ENCODE results near the gene RAB8B.

RAB8B gene

DNA sequence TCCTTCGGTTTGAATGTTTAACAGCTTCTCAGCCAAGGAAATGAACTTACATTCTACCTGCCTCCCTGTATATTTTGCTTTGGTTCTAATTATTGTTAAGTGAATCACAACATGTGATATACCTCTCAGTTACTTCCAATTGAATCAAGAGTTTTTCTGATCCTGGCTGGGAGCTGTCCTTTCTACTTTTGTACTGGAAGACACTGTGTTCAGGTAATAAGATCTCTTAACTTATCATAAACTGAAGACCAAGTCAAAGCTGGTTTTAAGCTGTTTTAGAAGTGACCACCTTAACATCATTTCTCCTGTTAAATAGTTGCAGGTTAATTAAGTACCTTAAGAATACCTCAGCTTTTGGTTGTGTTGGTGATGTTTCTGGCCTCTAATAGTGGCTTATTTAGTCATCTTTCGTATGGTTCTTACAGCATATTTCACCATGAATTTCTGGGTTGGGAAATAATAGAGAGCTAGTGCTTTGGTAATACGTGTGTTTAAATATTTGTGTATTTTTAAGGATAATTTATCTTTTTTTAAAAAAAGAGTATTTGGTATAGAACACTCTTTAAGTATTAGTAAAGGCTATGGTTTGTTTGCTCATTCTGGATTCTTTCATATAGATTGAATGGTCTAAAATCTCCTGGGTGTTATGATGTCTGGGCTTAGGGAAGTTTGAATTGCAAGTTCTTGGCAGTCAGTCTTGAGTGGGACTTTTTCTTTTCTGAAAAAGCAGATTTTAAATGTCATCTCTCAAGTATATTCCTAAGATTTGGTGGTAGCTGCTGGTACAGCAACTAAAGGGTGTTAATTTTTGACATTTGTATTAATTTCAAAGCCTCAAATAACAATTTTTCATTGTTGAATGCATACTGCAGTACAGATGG is 1.6 kb downstream of the RAB8B start:
- DNase-seq, result peak; percentile 42 to 78
- TF ChIP-seq GATA1 (IDR thresholded peaks at IDR 0.05; ENCODE audit: low read depth, low read length) (no peak), POLR2A (IDR thresholded peaks at IDR 0.05; ENCODE audit: low read length) (no peak)

DNA sequence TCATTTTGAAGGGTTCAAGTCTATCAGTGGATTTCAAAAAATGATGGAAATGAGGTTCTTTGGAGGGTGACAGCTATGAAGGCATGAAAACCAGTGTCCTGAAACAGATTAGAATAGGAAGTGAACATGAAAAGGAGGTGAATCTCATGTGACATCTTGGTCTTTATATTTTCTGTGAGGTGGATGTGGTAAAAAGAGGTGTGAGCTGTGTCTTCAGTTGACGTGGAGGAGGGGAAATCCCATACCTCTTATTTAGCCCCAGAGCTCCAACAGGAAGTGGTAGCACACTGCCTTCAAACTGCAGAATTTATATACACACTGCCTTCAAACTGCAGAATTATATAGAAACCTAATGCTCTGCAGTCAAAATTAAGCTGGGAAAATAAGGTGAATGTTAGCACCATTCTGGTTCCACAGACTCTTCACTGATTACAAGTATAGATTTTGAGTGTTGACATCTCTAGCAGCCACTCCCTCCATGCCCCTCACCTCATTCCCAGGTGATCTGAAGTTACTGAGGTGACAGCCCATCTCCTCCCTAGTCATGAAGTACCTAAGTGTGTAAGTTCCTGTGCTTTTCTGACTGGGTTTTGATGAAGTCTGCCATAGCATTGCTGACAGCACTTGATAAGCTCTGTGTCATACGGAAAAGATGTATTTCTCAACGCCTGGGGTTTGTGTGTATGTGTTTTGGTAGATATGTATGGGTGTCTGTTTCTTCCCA is 2.7 kb downstream of the RAB8B start:
- DNase-seq, result peak; percentile 93

DNA sequence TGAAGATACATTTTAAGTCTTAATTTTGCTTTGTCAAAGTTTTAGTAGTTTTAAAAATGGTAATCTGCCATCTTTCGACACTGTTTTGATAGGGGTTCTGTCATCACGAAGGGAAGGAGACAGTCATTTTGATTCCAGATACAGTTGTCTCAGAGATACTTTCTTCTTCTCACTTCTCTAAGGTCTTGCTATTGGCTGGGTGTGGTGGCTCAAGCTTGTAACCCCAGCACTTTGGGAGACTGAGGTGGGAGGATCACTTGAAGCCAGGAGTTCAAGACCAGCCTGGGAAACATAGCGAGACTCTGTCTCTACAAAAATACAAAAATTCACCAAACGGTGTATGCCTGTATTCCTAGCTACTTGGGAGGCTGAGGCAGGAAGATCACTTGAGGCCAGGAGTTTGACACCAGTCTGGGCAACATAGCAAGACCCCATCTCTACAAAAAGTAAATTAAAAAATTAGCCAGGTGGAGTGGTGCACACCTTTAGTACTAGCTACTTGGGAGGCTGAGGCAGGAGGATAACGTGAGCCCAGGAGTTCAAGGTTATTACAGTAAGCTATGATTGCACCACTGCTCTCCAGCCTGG is 3.3 kb downstream of the RAB8B start:
- TF ChIP-seq GATA1 (IDR thresholded peaks at IDR 0.05; ENCODE audit: low read depth, low read length) (no peak), POLR2A (IDR thresholded peaks at IDR 0.05; ENCODE audit: low read length) (no peak)
- peak in 1 of 2 experiments; percentile 53 for DNase-seq

More for the DNA sequence above, 2.7 kb downstream of the RAB8B start:
- TF ChIP-seq GATA1 (IDR thresholded peaks at IDR 0.05; ENCODE audit: low read depth, low read length) (no peak), POLR2A (IDR thresholded peaks at IDR 0.05; ENCODE audit: low read length) (peak; percentile 73)

DNA sequence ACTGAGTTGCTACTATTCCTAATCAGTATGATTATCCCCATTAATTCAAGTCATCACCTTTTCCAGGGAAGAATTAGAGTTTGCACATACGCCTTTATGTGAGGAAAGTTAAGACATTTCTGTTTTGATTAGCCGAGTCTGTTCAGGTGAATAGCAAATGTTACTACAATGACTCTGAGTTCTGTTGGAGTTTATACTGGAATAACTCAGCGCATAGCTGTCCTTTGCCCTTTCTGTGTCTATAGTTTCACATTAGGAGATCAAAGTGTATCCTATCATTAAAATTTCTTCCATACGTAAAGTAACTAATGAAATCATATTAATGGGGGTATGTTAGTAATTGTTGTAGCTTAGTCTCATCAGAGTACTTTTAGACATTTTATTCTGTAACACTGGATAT is 4.9 kb downstream of the RAB8B start:
- DNase-seq, result no peak
- TF ChIP-seq GATA1 (IDR thresholded peaks at IDR 0.05; ENCODE audit: low read depth, low read length) (no peak), POLR2A (IDR thresholded peaks at IDR 0.05; ENCODE audit: low read length) (no peak)

DNA sequence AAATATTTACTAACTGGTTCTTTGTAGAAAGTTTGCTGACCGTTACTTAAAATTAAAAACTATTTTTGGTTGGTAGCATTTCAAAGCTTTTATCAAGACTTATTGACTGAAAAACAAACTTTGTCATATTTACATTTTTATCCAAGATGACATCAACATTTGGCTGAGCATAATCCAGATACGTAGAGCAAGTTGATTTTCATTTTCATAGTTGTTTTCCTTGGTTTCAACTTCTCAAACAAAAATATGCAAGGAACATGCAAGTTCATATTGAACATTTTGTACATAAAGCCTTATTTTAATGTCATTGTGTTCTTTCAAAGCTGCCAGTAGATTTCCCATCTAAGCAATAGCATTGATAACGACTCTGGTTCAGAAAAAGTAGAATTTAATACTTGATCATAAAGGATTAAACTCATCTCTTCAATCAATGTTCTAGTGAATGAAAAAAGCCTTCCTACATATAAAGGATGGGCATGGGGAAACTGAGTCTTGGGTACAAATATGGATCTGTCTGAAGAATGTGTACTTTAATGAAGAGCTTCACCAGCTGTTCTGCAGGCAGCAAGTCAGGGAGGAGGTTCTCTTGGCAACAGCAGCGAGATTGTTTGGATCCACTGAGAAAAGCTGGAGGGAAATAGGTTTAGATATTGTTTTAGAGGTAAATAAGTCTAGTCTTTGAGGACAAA is 5.6 kb downstream of the RAB8B start:
- TF ChIP-seq GATA1 (IDR thresholded peaks at IDR 0.05; ENCODE audit: low read depth, low read length) (no peak), POLR2A (IDR thresholded peaks at IDR 0.05; ENCODE audit: low read length) (no peak)
- DNase-seq, result peak in 1 of 2 experiments; percentile 42

DNA sequence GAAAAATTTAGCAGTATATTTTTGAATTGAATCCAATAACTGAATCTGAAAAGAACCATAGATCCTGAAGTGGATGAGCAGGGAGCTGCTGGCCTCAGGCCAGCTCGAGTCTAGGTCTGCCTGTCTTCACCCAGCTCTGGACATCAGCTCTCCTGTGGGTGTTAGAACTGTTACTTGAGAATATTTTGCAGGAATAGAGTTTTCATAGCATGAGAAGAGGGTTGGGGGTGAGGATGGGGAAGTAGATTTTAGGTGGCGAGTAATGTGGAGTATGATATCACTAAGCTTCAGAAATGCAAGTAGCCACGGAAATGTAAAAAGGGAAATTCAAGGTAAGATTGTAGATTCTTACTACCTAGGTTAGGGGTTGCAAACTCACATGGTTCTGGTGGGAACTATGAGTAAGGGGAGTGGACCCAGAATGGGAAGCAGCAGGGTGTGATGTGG is 6.2 kb downstream of the RAB8B start:
- DNase-seq, result peak in 1 of 2 experiments; percentile 46
- TF ChIP-seq GATA1 (IDR thresholded peaks at IDR 0.05; ENCODE audit: low read depth, low read length), result no peak
- no peak for TF ChIP-seq POLR2A (IDR thresholded peaks at IDR 0.05; ENCODE audit: low read length)

DNA sequence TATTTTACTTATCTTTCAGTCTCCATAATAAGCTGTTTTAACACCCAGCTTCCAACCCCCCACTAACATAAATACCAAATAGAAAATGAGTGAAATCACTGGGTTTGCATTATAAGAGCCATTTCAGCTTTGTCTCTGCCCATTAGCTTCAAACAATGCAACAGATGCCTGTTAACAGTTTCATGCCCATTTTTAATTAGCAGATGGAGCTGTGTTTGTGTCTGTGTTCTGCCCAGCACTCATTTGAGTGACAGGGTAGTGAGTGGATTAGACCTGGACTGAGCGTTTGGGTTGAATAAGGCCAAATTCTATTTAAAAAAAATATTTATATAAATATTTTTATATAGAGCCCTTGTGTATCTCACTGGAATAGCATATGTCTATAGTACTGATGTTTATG is 7.4 kb downstream of the RAB8B start:
- TF ChIP-seq GATA1 (IDR thresholded peaks at IDR 0.05; ENCODE audit: low read depth, low read length), result no peak
- no peak for TF ChIP-seq POLR2A (IDR thresholded peaks at IDR 0.05; ENCODE audit: low read length)
- DNase-seq, result no peak

DNA sequence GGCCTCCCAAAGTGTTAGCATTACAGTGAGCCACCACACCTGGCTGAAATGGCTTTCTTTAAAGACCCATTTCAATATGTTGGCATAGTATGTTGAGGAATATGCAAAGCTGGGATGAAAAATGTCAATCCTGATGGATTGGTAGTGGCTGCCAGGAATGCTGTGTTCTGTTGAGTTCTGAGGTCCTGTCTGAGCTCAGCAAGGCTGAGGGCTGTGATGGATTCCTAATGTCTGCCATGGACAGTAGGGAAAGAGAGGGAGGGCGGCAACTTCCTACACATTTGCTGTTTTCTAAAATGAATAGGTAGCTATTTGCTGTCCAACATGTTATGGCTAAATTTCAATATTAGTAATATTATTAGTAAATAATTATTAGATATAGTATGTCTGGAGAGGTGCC is 8.2 kb downstream of the RAB8B start:
- TF ChIP-seq GATA1 (IDR thresholded peaks at IDR 0.05; ENCODE audit: low read depth, low read length) (no peak), POLR2A (IDR thresholded peaks at IDR 0.05; ENCODE audit: low read length) (no peak)
- DNase-seq, result no peak

DNA sequence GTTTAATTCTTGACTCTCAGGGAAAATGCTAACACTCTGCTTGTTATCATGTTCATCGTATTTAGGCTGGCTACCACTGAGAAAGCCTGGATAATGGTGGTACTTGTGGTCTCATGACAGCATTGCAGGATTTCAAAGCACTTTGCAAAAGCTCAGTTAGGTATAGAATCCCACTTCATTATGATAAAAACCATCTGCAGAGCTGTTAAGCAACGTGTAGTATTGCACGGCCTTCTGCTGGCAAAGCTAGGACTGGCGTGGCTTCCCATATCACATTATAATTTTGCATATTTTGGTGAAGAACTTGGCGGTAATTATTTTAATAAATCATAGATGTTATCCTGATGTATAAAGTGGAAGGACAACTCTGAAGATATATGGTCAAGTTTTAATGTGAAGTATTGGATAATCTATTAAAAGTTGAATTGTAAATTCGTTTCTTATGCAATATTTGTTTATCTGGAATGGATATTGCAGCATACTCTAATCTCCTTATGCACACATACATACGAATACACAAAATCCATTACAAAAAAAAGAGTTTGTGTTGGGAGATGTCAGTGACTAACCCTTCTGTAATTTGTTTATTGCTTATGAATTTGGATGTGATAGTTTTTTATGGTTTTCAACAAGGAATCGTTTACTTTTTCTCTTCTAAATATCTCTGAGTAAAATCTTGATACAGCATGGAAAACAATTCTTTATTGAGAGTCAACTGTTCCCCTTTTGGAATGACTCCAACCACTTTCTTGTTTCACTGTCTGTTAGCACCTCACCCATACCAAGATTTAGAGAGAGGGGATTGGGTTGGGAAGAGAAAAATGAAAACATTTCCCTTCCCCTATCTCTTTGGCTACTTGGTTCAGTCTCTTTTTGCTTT is 9.2 kb downstream of the RAB8B start:
- TF ChIP-seq GATA1 (IDR thresholded peaks at IDR 0.05; ENCODE audit: low read depth, low read length) (no peak), POLR2A (IDR thresholded peaks at IDR 0.05; ENCODE audit: low read length) (no peak)
- peak; percentile 83 to 84 for DNase-seq

DNA sequence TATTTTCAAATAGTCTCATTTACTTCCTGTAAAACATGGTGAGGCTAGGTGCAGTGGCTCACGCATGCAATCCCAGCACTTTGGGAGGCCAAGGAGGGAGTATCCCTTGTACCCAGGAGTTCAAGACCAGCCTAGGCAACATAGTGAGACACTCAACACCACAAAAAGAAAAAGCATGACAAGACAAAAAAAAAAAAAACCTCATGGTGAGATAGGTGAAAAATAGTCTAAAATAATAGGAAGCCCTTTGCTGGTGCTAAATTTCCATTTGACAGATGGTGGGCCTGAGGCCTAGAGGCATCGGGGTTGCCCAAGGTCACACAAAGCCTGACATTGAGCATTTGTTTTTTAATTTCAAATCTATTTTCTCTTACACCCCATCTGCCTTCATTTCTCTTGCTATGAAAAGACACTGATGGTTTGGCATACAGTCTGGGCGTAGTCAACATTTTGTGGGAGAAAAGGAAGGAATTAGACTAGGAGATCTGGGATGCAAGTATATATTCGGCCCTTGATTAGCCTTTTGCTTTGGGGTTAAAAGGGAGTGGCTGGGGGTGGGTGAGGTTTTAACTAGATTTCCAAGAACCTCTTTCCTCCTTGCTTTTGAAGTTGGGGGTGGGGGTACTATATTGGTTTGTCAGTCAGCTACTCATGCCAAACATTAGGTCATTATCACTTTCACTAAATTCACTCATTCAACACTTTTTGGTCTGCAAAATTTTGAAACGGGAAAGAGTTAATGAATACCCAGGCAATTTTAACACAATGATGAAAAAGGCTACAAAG is 11.3 kb downstream of the RAB8B start:
- DNase-seq, result peak; percentile 34 to 56
- TF ChIP-seq POLR2A (IDR thresholded peaks at IDR 0.05; ENCODE audit: low read length), result no peak
- TF ChIP-seq GATA1 (IDR thresholded peaks at IDR 0.05; ENCODE audit: low read depth, low read length), result no peak

DNA sequence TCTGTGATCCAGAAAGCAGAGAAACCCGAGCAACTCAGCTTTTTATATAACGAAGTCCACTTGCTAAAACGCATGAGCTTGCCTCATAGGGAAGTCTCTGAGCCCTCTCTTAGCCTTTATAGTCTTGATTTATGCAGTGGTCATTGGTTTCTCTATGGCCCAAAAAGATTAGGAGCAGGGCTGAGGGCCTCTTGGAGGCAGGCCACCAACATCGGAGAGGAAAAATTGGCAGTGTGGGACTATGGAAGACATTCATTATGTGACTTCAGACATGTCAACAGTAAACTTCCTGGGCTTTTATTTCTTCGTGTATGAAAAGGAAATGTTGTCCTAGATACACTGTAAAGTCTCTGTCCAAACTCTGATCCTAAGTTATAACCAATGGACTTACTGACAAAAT is 13.5 kb downstream of the RAB8B start:
- TF ChIP-seq POLR2A (IDR thresholded peaks at IDR 0.05; ENCODE audit: low read length) (no peak), GATA1 (IDR thresholded peaks at IDR 0.05; ENCODE audit: low read depth, low read length) (no peak)
- no peak for DNase-seq
